Cerebellar nuclear complex (tissue), 1 donor: ENCODE measurements around the gene MYO1E.
"Not testable (repeated sequence)": the region's sequence is repeated elsewhere in the genome, so short reads cannot be mapped to it uniquely, and the experiment has no call there.

Source experiments
- DNase-seq, 2 experiments: peaks; one replicate each; lab custom pipeline; 2025; lab: John Stamatoyannopoulos, UW

Gene MYO1E

DNA sequence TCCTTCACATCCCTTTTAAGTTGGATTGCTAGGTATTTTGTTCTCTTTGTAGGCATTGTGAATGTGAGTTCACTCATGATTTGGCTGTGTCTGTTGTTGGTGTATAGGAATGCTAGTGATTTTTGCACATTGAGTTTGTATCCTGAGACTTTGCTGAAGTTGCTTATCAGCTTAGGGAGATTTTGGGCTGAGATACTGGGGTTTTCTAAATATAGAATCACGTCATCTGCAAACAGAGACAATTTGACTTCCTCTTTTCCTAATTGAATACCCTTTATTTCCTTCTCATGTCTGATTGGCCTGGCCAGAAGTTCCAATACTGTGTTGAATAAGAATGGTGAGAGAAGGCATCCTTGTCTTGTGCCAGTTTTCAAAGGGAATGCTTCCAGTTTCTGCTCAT lies 245.4 kb downstream of the MYO1E start:
- DNase-seq: not testable (repeated sequence)

DNA sequence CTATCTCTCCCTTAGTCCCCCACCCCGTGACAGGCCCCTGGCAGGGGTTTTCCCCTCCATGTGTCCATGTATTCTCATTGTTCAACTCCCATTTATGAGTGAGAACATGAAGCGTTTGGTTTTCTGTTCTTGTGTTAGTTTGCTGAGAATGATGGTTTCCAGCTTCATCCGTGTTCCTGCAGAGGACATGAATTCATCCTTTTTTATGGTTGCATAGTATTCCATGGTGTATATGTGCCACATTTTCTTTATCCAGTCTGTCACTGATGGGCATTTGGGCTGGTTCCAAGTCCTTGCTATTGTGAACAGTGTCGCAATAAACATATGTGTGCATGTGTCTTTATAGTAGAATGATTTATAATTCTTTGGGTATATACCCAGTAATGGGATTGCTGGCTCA lies 247.0 kb downstream of the MYO1E start:
- DNase-seq: not testable (repeated sequence)

DNA sequence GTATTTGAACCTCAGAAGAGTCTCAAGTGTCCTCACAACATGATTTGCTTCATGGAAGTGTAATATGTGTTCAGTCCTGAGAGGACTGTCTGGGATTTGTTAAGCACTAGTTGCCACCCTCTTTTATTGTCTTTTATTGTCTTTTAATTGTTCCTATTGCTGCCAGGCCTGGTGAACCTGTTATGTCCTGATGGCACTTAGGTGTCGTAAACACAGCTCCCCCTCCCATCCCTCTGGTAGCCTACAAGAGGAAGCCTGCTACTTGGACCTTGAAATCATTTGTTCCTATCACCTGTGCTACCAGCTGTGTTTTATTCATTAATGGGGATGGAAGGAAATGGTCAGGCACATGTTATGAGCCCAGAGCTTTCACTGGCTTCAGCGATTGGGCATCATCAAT lies 248.4 kb downstream of the MYO1E start:
- no peak for DNase-seq

DNA sequence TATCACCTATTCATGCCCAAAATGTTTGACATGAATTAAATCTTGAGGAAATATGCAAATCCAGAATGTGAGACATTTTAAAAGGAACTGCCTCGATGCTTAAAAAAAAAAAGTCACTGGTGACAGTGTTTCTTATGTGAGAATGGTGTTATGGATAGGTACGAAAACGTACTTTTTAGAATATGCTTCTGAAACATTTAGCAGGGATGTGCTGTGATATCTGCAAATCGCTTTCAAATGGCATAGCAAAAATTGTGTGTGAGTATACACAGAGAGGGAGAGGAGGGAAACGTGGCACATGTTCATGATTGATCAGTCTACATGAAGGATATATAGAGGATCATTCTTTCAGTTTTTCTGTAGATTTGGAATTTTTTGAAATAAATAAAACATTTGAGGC lies 251.7 kb downstream of the MYO1E start:
- DNase-seq: no peak

DNA sequence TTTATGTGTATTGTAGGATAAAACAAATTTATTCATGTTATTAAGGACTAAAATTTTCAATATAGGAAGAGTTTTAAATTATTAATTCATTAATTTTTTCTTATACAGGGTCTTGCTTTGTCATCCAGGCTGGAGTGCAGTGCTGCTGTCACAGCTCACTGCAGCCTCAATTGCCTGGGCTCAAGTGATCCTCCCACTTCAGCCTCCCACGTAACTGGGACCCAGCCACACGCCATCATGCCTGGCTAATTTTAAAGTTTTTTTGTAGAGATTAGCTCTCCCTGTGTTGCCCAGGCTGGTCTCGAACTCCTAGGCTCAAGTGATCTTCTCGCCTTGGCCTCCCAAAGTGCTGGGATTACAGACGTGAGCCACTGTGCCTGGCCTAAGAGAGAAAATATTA lies 253.0 kb downstream of the MYO1E start:
- no peak for DNase-seq

DNA sequence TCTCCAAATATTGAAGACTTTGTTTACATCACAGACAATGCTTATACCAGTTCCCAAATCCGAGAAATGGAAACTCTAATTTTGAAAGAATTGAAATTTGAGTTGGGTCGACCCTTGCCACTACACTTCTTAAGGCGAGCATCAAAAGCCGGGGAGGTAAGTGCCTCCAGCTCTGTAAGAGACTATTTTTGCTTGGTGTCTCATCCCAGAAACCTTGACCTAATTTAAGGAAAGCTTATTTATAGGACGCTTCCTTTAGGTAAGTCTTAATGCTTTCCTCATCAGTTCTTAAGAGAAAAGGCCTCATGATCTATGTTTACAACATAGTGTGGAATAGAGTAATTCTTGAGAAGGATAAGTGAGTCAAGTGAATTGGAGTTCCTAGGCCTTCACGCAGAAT lies 255.9 kb downstream of the MYO1E start:
- DNase-seq: no peak

DNA sequence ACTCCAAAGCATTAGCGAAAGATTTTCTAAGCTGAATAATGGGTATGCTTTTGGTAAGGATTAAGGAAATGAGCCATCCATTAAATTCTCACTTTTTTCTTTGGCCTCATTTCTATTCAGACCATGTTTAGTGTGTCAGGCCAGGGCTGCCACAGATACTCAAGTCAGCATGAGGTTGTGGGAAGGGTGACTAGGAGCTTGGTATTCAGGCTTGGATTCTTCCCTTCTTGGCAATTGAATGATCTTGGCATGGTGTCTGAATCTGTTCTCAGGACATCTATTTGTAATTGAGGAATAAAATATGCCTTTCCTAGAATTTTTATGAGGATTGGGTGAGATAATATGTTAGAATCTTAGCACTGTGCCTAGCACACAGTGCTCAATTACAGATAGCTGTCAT lies 256.5 kb downstream of the MYO1E start:
- no peak for DNase-seq

DNA sequence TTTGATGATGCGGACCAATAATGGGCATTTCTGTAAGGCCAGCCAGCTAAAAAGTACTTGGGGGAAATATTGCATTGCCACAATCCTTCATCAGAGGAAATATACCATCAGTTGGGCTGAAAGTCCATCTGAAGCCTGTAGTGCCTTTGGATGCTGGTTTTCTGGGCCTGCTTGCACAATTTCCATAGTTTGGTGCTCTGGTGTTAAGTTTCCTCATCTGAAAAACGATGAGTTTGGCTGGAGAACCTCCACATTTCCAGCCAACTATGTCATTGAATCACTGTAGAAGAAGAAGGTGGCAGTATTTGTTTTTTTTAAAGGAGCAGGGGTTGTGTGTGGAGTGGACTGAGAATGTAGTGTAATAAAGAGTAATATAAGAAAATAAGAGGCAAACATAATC lies 257.6 kb downstream of the MYO1E start:
- DNase-seq: no peak

DNA sequence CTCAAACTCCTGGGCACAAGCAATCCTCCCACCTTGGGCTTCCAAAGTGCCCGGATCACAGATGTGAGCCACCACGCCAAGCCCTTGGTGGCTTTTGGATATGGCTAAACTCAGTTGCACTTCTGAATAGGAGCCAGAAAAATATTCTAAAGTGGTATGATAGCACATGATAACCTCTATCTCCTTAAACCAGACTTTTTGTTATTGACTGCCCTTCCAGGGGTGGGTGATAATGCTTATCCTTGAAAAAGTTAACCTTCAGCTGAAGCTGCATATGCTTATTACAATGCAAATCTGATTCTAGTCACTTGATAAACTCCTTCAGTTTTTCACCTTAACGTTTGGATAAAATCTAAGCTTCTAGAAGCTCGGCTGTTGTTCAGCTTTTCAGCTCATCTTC lies 261.4 kb downstream of the MYO1E start:
- DNase-seq: no peak

DNA sequence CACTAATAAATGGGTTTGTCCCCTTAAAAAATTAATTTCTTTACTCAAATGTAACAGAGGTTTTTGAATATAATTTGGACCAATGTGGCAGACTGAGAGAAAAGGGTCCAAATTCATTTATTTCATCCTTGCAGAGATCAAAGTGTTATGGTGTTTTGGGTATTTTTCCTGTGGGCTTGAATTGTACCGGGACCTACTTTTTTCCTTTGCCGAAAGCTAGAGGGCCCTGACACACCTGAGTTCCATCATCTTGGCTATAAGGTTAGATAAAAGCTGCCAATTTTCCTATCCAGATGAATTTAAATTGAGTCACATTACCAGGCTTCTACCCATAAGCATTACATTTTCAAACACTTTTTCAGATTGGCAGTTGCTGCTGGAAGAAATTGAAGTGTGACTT lies 266.8 kb downstream of the MYO1E start:
- no peak for DNase-seq

DNA sequence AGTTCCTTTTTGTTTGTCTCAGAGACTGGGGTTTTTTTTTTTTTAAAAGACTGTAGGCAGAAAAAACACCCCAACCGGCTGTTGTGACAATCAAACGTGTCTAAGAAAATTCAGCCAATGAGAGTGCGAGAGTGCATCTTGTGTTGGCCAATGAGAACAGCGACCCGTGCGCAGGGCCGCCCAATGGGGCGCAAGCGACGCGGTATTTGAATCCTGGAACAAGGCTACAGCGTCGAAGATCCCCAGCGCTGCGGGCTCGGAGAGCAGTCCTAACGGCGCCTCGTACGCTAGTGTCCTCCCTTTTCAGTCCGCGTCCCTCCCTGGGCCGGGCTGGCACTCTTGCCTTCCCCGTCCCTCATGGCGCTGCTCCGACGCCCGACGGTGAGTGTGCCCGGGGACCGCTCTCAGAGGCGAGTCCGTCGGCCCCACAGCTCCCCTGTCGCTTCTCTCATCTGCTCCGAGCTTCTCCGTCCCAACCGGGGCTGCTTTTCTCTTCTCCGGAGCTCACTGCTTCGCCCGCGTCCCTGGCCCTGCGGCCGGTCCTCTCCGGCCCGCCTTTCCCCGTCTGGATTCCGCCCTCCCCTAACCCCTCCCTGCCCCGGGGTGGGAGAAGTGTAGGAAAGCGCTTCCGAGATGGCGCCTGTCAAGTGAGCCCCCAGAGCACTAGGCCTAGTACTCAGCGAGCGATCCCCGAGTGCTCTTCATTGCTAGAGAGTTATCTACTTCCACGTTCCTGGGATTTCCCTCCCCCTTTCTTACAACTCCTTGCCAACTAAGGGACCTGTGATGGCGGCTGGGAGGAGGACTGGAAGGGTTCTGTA lies 267.5 kb downstream of the MYO1E start, which contains the start of gene CCNB2:
CCNB2 (plus strand) TSS at position 235 of the 821 bp plus-strand sequence; CDS start at position 358, 123 bp downstream.
- peak; percentile 8 to 58 for DNase-seq

DNA sequence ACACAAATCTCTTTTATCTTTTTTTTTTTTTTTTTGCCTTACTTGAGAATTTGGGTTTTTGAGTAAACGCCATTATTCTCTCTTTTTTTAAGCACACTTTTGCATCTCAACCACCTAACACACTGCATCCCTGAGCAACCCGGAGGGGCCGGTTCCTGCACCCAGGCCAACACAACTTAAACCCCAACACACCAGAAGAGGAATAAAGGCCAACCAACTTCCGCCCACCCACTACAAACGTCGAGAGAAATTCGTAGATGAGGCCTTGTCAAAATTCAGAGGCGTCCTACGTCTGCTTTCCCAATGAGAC lies 268.1 kb downstream of the MYO1E start:
- no peak for DNase-seq

DNA sequence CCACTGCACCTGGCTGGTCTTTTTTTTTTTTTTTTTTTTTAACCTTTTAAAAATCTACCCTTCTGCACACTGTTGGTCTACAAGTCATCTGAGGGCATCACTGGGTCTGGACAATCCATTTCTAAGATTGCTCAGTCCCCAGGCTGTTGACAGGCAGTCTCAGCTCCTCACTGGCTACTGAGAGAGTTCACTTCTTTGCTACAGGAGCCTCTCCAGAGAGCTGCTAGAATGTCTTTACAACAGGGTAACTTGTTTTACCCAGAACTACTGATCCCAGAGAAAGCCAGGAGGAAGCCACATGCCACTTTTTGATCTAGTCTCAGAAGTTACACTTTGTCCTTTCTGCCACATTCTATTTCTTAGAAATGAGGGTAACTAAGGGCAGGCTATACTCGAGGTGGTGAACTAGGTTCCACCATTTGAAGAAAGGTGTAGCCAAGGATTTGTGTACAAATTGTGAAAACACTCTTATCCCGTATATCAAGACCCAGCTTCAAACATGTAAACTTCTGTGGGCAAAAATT lies 273.4 kb downstream of the MYO1E start:
- DNase-seq: no peak

DNA sequence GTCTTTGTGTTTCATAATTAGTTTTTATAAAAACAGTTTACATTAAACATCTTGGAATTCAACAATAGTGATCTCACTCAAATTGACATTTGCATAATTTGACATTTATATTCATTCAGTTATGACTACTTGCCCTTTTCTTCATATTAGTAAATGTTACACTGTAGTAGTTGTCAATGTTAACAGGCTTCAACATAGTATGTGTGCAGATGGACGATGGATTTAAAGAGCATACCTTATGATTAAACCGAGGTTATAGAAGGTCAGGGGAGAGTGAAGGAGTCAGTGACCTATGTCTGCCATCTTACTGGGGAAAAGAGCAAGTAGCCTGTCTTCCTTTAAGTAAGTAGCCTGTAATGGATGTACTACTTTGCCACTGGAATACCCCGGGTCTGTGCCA lies 276.2 kb downstream of the MYO1E start:
- DNase-seq: no peak

DNA sequence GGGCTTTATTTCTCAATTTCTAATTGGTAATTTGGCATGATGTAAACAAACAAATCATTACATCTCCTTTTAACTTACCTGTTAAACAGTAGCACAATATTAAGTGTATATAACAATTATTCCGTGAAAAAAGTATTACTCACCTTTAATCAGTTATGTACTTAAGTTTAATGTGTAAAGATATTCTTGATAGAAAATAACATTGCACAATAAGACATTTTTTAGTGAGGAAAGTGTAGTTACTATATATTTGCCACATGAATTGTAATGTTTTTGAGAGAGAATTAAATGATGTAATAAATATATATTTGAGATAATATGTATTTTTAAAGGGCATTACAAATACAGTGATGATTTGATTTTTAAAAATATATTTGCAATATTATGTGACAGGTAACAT lies 278.6 kb downstream of the MYO1E start:
- no peak for DNase-seq

DNA sequence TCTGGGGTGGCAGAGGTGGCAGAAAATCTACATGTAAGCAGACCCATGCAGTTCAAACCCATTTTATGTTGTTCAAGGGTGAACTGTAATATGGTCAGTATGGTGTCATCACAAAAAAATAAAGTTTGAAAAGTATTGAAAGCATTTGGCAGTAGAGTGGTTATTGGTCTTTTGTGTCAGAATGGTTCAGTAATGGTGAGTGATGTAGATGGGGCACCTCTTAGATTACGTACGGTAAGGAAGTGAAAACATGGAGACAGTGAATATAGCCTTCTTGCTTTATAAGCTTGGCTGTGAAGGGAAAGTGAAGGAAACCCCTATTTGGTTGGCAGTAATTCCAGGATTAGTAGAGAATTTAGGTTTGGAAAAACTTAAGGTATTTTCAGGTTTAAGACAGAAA lies 284.9 kb downstream of the MYO1E start:
- no peak for DNase-seq
